CD8-positive, alpha-beta memory T cell (primary cell): Measurements from ENCODE around the gene TSPO2. TPM values are rescaled to one million over a fixed set of nuclear protein-coding genes. Genes with fewer than 3 reads are reported as not detected.

ENCODE experiments used
- CTCF ChIA-PET: fragments of 350-600 bp; sonication (Branson Sonifier 250); formaldehyde crosslinking; loops from one replicate; lab custom pipeline; 2021; ENCODE audit warnings: antibody characterized with exemption; lab: Charles Lee
- POLR2A ChIA-PET: fragments of 350-600 bp; sonication (Branson Sonifier 250); formaldehyde crosslinking; loops from one replicate; lab custom pipeline; 2021; ENCODE audit warnings: antibody characterized with exemption; lab: Charles Lee
- DNase-seq, 5 donors: peaks; one replicate each; pipeline versions ENCODE4 v3.0.0 to v3.0.0-alpha.2; 2020 to 2022; ENCODE audit warnings: mixed read lengths in 1 of 5
- H3K27ac ChIP-seq: one replicate; pipeline ENCODE4 v1.7.0; 2013; ENCODE audit warnings: low read depth, mild to moderate bottlenecking, low read length, moderate library complexity
- H3K27me3 ChIP-seq: 2 replicates; pipeline ENCODE4 v1.7.0; 2013; ENCODE audit warnings: low read length, mild to moderate bottlenecking; ENCODE audit not compliant: insufficient read depth, poor library complexity, severe bottlenecking
- H3K36me3 ChIP-seq: 2 replicates; pipeline ENCODE4 v1.7.0; 2013; ENCODE audit warnings: mild to moderate bottlenecking, low read length, moderate library complexity; ENCODE audit not compliant: insufficient read depth
- H3K4me1 ChIP-seq: 2 replicates; pipeline ENCODE4 v1.7.0; 2013; ENCODE audit warnings: mild to moderate bottlenecking, low read length, moderate library complexity; ENCODE audit not compliant: insufficient read depth
- H3K4me3 ChIP-seq: 2 replicates; pipeline ENCODE4 v1.7.0; 2013; ENCODE audit warnings: mild to moderate bottlenecking, low read length
- H3K9me3 ChIP-seq: 2 replicates; pipeline ENCODE4 v1.7.0; 2013; ENCODE audit warnings: mild to moderate bottlenecking, low read length
- H3K27ac Mint-ChIP-seq, 8 donors: one replicate each; pipeline ENCODE4 v1.8.0; 2020 to 2021; ENCODE audit warnings: mixed read lengths in 8 of 8, mild to moderate bottlenecking in 6 of 8, inconsistent platforms in 3 of 8, moderate library complexity in 3 of 8
- H3K27me3 Mint-ChIP-seq, 2 donors: one replicate each; pipeline ENCODE4 v1.8.0; 2020 to 2021; ENCODE audit warnings: mixed read lengths in 2 of 2, mild to moderate bottlenecking in 1 of 2, moderate library complexity in 1 of 2
- H3K36me3 Mint-ChIP-seq, 3 donors: one replicate each; pipeline ENCODE4 v1.8.0; 2020 to 2021; ENCODE audit warnings: mixed read lengths in 3 of 3, inconsistent platforms in 1 of 3, mild to moderate bottlenecking in 1 of 3
- H3K4me1 Mint-ChIP-seq, 3 donors: one replicate each; pipeline ENCODE4 v1.8.0; 2020 to 2021; ENCODE audit warnings: mixed read lengths in 3 of 3, inconsistent platforms in 1 of 3, mild to moderate bottlenecking in 1 of 3
- H3K4me3 Mint-ChIP-seq, 7 donors: one replicate each; pipeline ENCODE4 v1.8.0; 2020 to 2021; ENCODE audit warnings: mixed read lengths in 7 of 7, mild to moderate bottlenecking in 6 of 7, moderate library complexity in 4 of 7, inconsistent platforms in 2 of 7
- H3K9me3 Mint-ChIP-seq, 5 donors: one replicate each; pipeline ENCODE4 v1.8.0; 2020 to 2022; ENCODE audit warnings: mixed read lengths in 5 of 5, mild to moderate bottlenecking in 3 of 5, moderate library complexity in 2 of 5, inconsistent platforms in 1 of 5
- polyA plus RNA-seq: library from polyadenylated mRNA; unstranded; fragments of 300-500 nt; fragmentation: Illumina TruSeq; gene quantifications from one replicate; pipeline ENCODE4 v1.2.3, GENCODE V29; 2021
- total RNA-seq, 2 experiments: library from RNA; stranded (reverse); gene quantifications; one replicate each; pipeline ENCODE4 v1.2.3, GENCODE V29; 2021

TSPO2 gene
- total and polyA plus RNA-seq, 3 experiments from 2014 or later = not detected

GRCh38 chr6:41038205-41038604 lies 4.1 kb upstream of the TSPO2 start:
- Histone ChIP-seq H3K9me3 (no peaks in the 10 kb centered on the region), H3K4me3 (no peak overlapping the region), H3K27ac (no peak overlapping the region), H3K36me3 (no peaks in the 10 kb centered on the region), H3K27me3 (no peaks in the 10 kb centered on the region), H3K4me1 (no peaks in the 10 kb centered on the region)
- Mint-ChIP-seq H3K27me3 (peaks cover 0 to 2% of the 10 kb centered on the region in 2 donors), H3K27ac (no peak overlapping the region), H3K9me3 (no peaks in the 10 kb centered on the region), H3K4me3 (no peak overlapping the region), H3K4me1 (no peaks in the 10 kb centered on the region), H3K36me3 (peaks cover 0 to 12% (median 7%) of the 10 kb centered on the region in 3 donors)
- CTCF ChIA-PET = interaction anchor here (0.9 to 3.0 kb wide), 2 partner anchors 10 to 11 kb away, joined by 3 to 27 read pairs; no protein-coding TSS in a partner anchor
- POLR2A ChIA-PET = no interaction called here
- DNase-seq = no peak

GRCh38 chr6:41039060-41039998 lies 2.9 kb upstream of the TSPO2 start, which contains the start of gene UNC5CL:
UNC5CL (minus strand) TSS chr6:41039221; CDS start chr6:41035074, 4,147 bp downstream.
- H3K36me3 ChIP-seq = no peaks in the 10 kb centered on the region
- Mint-ChIP-seq H3K27ac (no peak within 1 kb of the TSS), H3K9me3 (no peaks in the 10 kb centered on the region), H3K27me3 (peaks cover 0 to 2% of the 10 kb centered on the region in 2 donors), H3K4me3 (peak within 1 kb of the TSS in 1 of 7 donors; percentile 3), H3K36me3 (peaks cover 0 to 11% (median 5%) of the 10 kb centered on the region in 3 donors), H3K4me1 (no peaks in the 10 kb centered on the region)
- H3K9me3 ChIP-seq = no peaks in the 10 kb centered on the region
- ChIA-PET CTCF (interaction anchor here (1.0 to 3.0 kb wide), 7 partner anchors 10 to 58 kb away, joined by 3 to 44 read pairs (median 5); no protein-coding TSS in a partner anchor), POLR2A (no interaction called here)
- H3K27ac ChIP-seq = no peak within 1 kb of the TSS
- peak; percentile 18 to 61 (median 24) for DNase-seq
- no peaks in the 10 kb centered on the region for H3K4me1 ChIP-seq
- H3K4me3 ChIP-seq = no peak within 1 kb of the TSS
- no peaks in the 10 kb centered on the region for H3K27me3 ChIP-seq

- ChIA-PET CTCF (interaction anchor here (1.3 to 3.0 kb wide), 6 partner anchors 9 to 59 kb away, joined by 3 to 44 read pairs (median 4); no protein-coding TSS in a partner anchor), POLR2A (no interaction called here)
- H3K27ac Mint-ChIP-seq = no peak overlapping the region
- H3K36me3 ChIP-seq = no peaks in the 10 kb centered on the region
- DNase-seq = no peak
- no peak overlapping the region for H3K4me3 ChIP-seq
- no peak overlapping the region for H3K4me3 Mint-ChIP-seq
- H3K9me3 ChIP-seq = no peaks in the 10 kb centered on the region
- H3K4me1 ChIP-seq = no peaks in the 10 kb centered on the region
- H3K27me3 Mint-ChIP-seq = peaks cover 0 to 2% of the 10 kb centered on the region in 2 donors
- no peaks in the 10 kb centered on the region for H3K4me1 Mint-ChIP-seq
- H3K36me3 Mint-ChIP-seq = peaks cover 0 to 11% (median 5%) of the 10 kb centered on the region in 3 donors
- H3K9me3 Mint-ChIP-seq = no peaks in the 10 kb centered on the region
- no peak overlapping the region for H3K27ac ChIP-seq
- no peaks in the 10 kb centered on the region for H3K27me3 ChIP-seq
These were observed 1.9 kb upstream of the TSPO2 start for GRCh38 chr6:41040101-41040939.

GRCh38 chr6:41040940-41041536 lies 1.2 kb upstream of the TSPO2 start:
- Histone ChIP-seq H3K4me3 (no peak overlapping the region), H3K27me3 (no peaks in the 10 kb centered on the region), H3K9me3 (no peaks in the 10 kb centered on the region), H3K4me1 (no peaks in the 10 kb centered on the region), H3K36me3 (no peaks in the 10 kb centered on the region), H3K27ac (no peak overlapping the region)
- DNase-seq = no peak
- no peaks in the 10 kb centered on the region for H3K9me3 Mint-ChIP-seq
- H3K27ac Mint-ChIP-seq = no peak overlapping the region
- H3K27me3 Mint-ChIP-seq = peaks cover 0 to 2% of the 10 kb centered on the region in 2 donors
- peaks cover 0 to 11% (median 5%) of the 10 kb centered on the region in 3 donors for H3K36me3 Mint-ChIP-seq
- CTCF ChIA-PET = interaction anchor here (3.0 kb wide), 1 partner anchor 13 kb away, joined by 44 read pairs; no protein-coding TSS in a partner anchor
- POLR2A ChIA-PET = no interaction called here
- H3K4me1 Mint-ChIP-seq = no peaks in the 10 kb centered on the region
- H3K4me3 Mint-ChIP-seq = no peak overlapping the region

- H3K9me3 Mint-ChIP-seq = no peaks in the 10 kb centered on the region
- H3K27me3 ChIP-seq = no peaks in the 10 kb centered on the region
- H3K4me3 Mint-ChIP-seq = no peak overlapping the region
- no peaks in the 10 kb centered on the region for H3K4me1 ChIP-seq
- H3K27ac ChIP-seq = no peak overlapping the region
- no peak for DNase-seq
- peaks cover 0 to 18% (median 5%) of the 10 kb centered on the region in 3 donors for H3K36me3 Mint-ChIP-seq
- CTCF ChIA-PET = interaction anchor here (1.3 to 5.8 kb wide), 2 partner anchors 13 to 15 kb away, joined by 3 to 26 read pairs; no protein-coding TSS in a partner anchor
- POLR2A ChIA-PET = no interaction called here
- no peaks in the 10 kb centered on the region for H3K27me3 Mint-ChIP-seq
- no peak overlapping the region for H3K4me3 ChIP-seq
- H3K27ac Mint-ChIP-seq = peak overlapping the region in 1 of 8 donors; percentile 50
- no peaks in the 10 kb centered on the region for H3K36me3 ChIP-seq
- no peaks in the 10 kb centered on the region for H3K9me3 ChIP-seq
- no peaks in the 10 kb centered on the region for H3K4me1 Mint-ChIP-seq
These were observed 884 bp downstream of the TSPO2 start for GRCh38 chr6:41043151-41043550.

GRCh38 chr6:41045664-41046063 lies 3.4 kb downstream of the TSPO2 start:
- Mint-ChIP-seq H3K9me3 (no peaks in the 10 kb centered on the region), H3K4me1 (no peaks in the 10 kb centered on the region), H3K36me3 (peaks cover 0 to 34% (median 9%) of the 10 kb centered on the region in 3 donors), H3K4me3 (no peak overlapping the region), H3K27ac (no peak overlapping the region), H3K27me3 (no peaks in the 10 kb centered on the region)
- Histone ChIP-seq H3K4me1 (no peaks in the 10 kb centered on the region), H3K36me3 (no peaks in the 10 kb centered on the region), H3K27ac (no peak overlapping the region), H3K27me3 (no peaks in the 10 kb centered on the region), H3K4me3 (no peak overlapping the region), H3K9me3 (no peaks in the 10 kb centered on the region)
- ChIA-PET POLR2A (no interaction called here), CTCF (interaction anchor here (5.8 kb wide), 1 partner anchor 18 kb away, joined by 26 read pairs; no protein-coding TSS in a partner anchor)
- DNase-seq = no peak

- H3K9me3 Mint-ChIP-seq = no peaks in the 10 kb centered on the region
- H3K36me3 Mint-ChIP-seq = peaks cover 0 to 34% (median 9%) of the 10 kb centered on the region in 3 donors
- DNase-seq = no peak
- no peaks in the 10 kb centered on the region for H3K4me1 Mint-ChIP-seq
- H3K4me3 Mint-ChIP-seq = no peak overlapping the region
- peak overlapping the region in 3 of 8 donors; percentile 6 to 72 (median 22) for H3K27ac Mint-ChIP-seq
- CTCF ChIA-PET = interaction anchor here (5.8 kb wide), 1 partner anchor 18 kb away, joined by 26 read pairs; no protein-coding TSS in a partner anchor
- H3K4me3 ChIP-seq = no peak overlapping the region
- H3K27me3 Mint-ChIP-seq = no peaks in the 10 kb centered on the region
- no peak overlapping the region for H3K27ac ChIP-seq
- no peaks in the 10 kb centered on the region for H3K27me3 ChIP-seq
- no peaks in the 10 kb centered on the region for H3K36me3 ChIP-seq
- POLR2A ChIA-PET = no interaction called here
- H3K9me3 ChIP-seq = no peaks in the 10 kb centered on the region
- no peaks in the 10 kb centered on the region for H3K4me1 ChIP-seq
These were observed 3.8 kb downstream of the TSPO2 start for GRCh38 chr6:41046084-41046483.
